ENCODE results near the gene CELF2. TPM values are rescaled to one million over a fixed set of nuclear protein-coding genes. Genes with fewer than 3 reads are reported as not detected.

The CELF2 gene
- total RNA-seq, 2 donors from 2014 or later = 116 to 124 TPM

DNA sequence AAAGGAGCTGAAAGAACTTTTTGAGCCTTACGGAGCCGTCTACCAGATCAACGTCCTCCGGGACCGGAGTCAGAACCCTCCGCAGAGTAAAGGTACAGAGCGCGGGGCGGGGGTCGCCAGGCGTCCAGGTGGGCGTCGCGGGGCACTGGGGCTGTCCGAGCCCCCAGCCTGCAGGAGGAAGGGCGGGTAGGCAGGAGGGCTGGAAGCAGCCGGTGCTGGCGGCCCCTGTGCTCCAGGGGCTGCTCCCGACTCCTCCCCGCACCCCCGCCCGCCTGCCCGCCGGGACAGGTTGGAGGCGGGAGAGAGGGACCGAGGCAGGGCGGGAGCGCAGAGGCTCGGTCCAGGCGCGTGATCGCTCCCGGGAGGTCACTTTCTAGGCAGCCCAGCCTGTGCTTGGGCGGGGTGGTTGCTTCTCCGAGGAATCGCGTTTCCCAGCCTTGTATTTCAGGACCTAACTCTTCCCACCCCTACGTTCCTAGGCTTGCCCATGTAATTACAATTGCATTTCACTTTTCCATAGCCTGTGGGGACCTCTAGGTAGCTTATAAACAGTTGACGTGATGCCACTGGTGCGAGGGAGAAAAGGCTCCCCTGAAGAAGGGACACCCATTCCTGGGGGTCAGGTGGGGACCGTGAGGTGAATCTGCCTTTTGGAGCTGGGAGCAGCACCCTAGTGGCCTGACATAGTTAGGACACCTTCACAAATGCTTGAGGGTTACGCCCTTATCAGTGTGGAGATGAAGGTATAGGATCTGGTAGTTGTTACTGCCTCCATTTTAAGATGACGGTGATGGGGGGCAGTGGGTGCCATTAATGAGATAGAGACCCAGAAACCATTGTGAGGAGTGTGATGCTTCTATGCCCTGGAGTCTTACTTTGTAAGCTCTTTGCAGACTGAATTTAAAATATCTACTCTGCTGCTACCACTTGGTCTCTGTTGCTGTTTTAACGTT, 148.2 kb downstream of the CELF2 start:
- DNase-seq = peak; percentile 77
- Mint-ChIP-seq H3K27ac (peak overlapping the region; percentile 94), H3K4me1 (ENCODE audit: low read depth) (peaks cover 33% of the 10 kb centered on the region)

GRCh38 chr10:11166550-11166949, 148.9 kb downstream of the CELF2 start:
- Mint-ChIP-seq H3K27me3 (ENCODE audit: low read depth) (no peaks in the 10 kb centered on the region), H3K4me1 (ENCODE audit: low read depth) (peaks cover 28% of the 10 kb centered on the region), H3K27ac (no peak overlapping the region), H3K36me3 (ENCODE audit: insufficient read depth in 2 of 2) (peaks cover 16 to 19% of the 10 kb centered on the region in 2 donors), H3K9me3 (no peaks in the 10 kb centered on the region), H3K4me3 (no peak overlapping the region)
- DNase-seq = no peak
- ATAC-seq (replicated peaks in 1 of 2) = no peak

More for the DNA sequence above, 148.2 kb downstream of the CELF2 start:
- Mint-ChIP-seq H3K27me3 (ENCODE audit: low read depth) (no peaks in the 10 kb centered on the region), H3K9me3 (no peaks in the 10 kb centered on the region), H3K36me3 (ENCODE audit: insufficient read depth in 2 of 2) (peaks cover 18 to 19% of the 10 kb centered on the region in 2 donors), H3K4me3 (peak overlapping the region in 1 of 2 donors; percentile 90)
- peak; percentile 56 to 63 for ATAC-seq (replicated peaks in 1 of 2)

GRCh38 chr10:11167233-11167966, 149.7 kb downstream of the CELF2 start:
- Mint-ChIP-seq H3K9me3 (no peaks in the 10 kb centered on the region), H3K36me3 (ENCODE audit: insufficient read depth in 2 of 2) (peaks cover 12 to 19% of the 10 kb centered on the region in 2 donors), H3K4me1 (ENCODE audit: low read depth) (peaks cover 20% of the 10 kb centered on the region), H3K27ac (no peak overlapping the region), H3K27me3 (ENCODE audit: low read depth) (no peaks in the 10 kb centered on the region), H3K4me3 (no peak overlapping the region)
- DNase-seq (no peak), ATAC-seq (replicated peaks in 1 of 2) (no peak)

DNA sequence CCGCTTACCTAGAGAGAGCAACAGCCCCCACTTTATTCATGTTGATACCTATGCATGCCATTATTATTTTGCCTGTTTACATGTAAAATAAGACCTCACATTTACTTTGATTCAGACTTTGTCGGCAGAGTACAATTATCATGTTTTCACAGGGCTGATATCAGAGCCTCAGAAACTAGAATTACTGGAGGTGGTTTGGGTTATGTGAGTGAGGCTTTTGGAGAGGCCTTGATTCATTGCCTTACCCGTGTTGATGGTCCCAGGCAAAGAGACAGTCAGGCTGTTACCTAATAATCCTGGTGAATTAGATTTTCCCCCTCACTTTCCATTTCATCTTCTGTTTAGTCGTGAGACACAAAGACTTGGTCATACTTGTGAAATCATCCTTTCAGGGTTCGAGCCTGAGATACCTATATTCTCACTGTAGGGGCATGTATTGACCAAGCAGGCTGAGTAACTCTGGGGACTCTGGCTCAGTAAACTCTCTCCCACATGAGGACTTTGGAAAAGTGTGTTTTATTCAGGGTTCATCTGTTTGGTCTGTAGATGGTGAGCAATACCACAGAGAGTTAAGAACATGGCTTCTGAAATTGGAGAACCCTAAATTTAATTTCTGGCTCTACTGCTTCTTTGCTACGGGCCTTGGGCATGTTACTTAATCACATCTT, 150.9 kb downstream of the CELF2 start:
- Mint-ChIP-seq H3K4me1 (ENCODE audit: low read depth) (peaks cover 8% of the 10 kb centered on the region), H3K27me3 (ENCODE audit: low read depth) (no peaks in the 10 kb centered on the region), H3K27ac (no peak overlapping the region), H3K36me3 (ENCODE audit: insufficient read depth in 2 of 2) (peaks cover 13 to 19% of the 10 kb centered on the region in 2 donors), H3K4me3 (no peak overlapping the region), H3K9me3 (no peaks in the 10 kb centered on the region)
- DNase-seq (no peak), ATAC-seq (replicated peaks in 1 of 2) (peak; percentile 10 to 24)

- DNase-seq = no peak
Observed at GRCh38 chr10:11169976-11170375, 152.3 kb downstream of the CELF2 start.

GRCh38 chr10:11170574-11170973, 152.9 kb downstream of the CELF2 start:
- no peak for ATAC-seq (replicated peaks in 1 of 2)
- no peak overlapping the region for H3K27ac Mint-ChIP-seq
- H3K4me3 Mint-ChIP-seq = no peak overlapping the region
- H3K36me3 Mint-ChIP-seq (ENCODE audit: insufficient read depth in 2 of 2) = peaks cover 23 to 24% of the 10 kb centered on the region in 2 donors
- H3K9me3 Mint-ChIP-seq = no peaks in the 10 kb centered on the region
- H3K4me1 Mint-ChIP-seq (ENCODE audit: low read depth) = no peaks in the 10 kb centered on the region
- no peaks in the 10 kb centered on the region for H3K27me3 Mint-ChIP-seq (ENCODE audit: low read depth)
- DNase-seq = no peak

More at GRCh38 chr10:11169976-11170375, 152.3 kb downstream of the CELF2 start:
- H3K9me3 Mint-ChIP-seq = no peaks in the 10 kb centered on the region
- peak; percentile 29 to 37 for ATAC-seq (replicated peaks in 1 of 2)
- H3K27ac Mint-ChIP-seq = no peak overlapping the region
- no peaks in the 10 kb centered on the region for H3K27me3 Mint-ChIP-seq (ENCODE audit: low read depth)
- H3K4me1 Mint-ChIP-seq (ENCODE audit: low read depth) = no peaks in the 10 kb centered on the region
- peaks cover 23% of the 10 kb centered on the region in 2 donors for H3K36me3 Mint-ChIP-seq (ENCODE audit: insufficient read depth in 2 of 2)
- no peak overlapping the region for H3K4me3 Mint-ChIP-seq

DNA sequence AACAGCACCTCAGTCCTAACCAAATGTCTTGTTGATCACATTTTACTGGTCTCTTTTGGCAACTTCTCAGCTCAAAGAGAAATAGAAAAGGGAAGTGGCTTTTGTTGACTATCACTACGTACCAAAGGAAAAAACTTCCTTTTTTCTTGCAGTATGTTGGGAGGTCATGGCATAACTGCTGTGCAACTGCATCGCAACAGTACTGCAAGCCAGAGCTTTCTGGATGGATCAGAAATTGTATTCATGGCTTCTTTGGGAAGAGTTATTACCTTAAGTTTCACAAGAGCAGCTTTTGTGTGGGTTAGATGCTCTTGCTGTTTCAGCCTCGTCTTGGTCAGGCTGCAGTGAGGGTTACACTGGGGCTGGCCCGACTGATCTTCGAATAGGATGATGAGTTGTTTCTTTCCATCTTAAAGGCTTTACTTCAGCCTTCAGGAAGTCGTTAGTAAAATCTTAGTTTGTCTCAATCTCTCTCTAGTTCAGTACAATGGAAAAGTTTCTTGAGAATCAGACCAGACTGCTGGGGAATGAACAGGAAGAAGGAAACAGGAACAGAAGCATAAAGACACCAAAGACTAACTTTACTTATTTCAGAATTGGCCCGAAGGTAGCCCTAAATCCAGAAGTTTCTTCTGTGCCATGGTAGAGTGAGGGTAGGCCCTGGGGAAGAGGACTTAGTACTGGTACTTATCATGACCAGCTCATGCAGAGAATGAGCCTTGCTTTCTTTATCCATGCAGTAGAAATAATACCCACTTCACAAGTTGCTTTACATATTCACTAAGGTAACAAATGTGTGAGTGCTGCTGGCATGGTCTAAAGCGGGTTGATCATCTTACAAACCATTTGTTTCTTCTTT, 153.6 kb downstream of the CELF2 start:
- Mint-ChIP-seq H3K4me1 (ENCODE audit: low read depth) (no peaks in the 10 kb centered on the region), H3K9me3 (no peaks in the 10 kb centered on the region)

GRCh38 chr10:11173042-11173441, 155.4 kb downstream of the CELF2 start:
- Mint-ChIP-seq H3K27me3 (ENCODE audit: low read depth) (no peaks in the 10 kb centered on the region), H3K9me3 (no peaks in the 10 kb centered on the region), H3K36me3 (ENCODE audit: insufficient read depth in 2 of 2) (peaks cover 12 to 14% of the 10 kb centered on the region in 2 donors), H3K4me1 (ENCODE audit: low read depth) (no peaks in the 10 kb centered on the region), H3K27ac (peak overlapping the region; percentile 100), H3K4me3 (no peak overlapping the region)
- ATAC-seq (replicated peaks in 1 of 2) = no peak
- no peak for DNase-seq

More for the DNA sequence above, 153.6 kb downstream of the CELF2 start:
- Mint-ChIP-seq H3K27ac (no peak overlapping the region), H3K4me3 (no peak overlapping the region), H3K36me3 (ENCODE audit: insufficient read depth in 2 of 2) (peaks cover 20 to 22% of the 10 kb centered on the region in 2 donors), H3K27me3 (ENCODE audit: low read depth) (no peaks in the 10 kb centered on the region)
- peak; percentile 69 to 73 for DNase-seq
- ATAC-seq (replicated peaks in 1 of 2) = peak; percentile 64 to 67

GRCh38 chr10:11175823-11176243, 158.2 kb downstream of the CELF2 start:
- ATAC-seq (replicated peaks in 1 of 2) (no peak), DNase-seq (no peak)
- Mint-ChIP-seq H3K4me1 (ENCODE audit: low read depth) (peaks cover under 1% of the 10 kb centered on the region), H3K27me3 (ENCODE audit: low read depth) (no peaks in the 10 kb centered on the region), H3K27ac (peak overlapping the region; percentile 100), H3K4me3 (no peak overlapping the region), H3K9me3 (no peaks in the 10 kb centered on the region), H3K36me3 (ENCODE audit: insufficient read depth in 2 of 2) (peaks cover 13 to 16% of the 10 kb centered on the region in 2 donors)

DNA sequence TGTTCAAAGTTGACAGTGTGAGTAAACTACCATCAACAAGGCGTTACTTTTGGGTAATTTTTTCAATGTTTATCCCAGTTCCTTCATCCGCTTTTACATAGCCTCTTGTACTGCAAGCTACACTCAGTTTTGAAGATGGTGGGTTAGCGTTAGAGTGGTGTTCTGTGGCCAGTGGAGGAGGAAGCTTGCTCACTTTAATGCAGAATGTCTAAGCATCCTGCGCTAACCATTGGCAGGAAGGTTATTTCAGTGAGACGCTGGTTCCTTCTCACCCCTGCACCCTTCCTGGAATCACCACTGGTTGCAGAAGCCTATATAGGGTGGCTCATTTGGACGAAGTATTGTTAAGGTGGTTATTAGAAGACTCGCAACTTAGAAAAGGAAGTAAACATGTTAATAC, 159.1 kb downstream of the CELF2 start:
- ATAC-seq (replicated peaks in 1 of 2) (peak; percentile 22 to 29), DNase-seq (peak; percentile 52 to 60)
- Mint-ChIP-seq H3K9me3 (no peaks in the 10 kb centered on the region), H3K27me3 (ENCODE audit: low read depth) (no peaks in the 10 kb centered on the region), H3K4me1 (ENCODE audit: low read depth) (peaks cover 10% of the 10 kb centered on the region), H3K4me3 (no peak overlapping the region), H3K36me3 (ENCODE audit: insufficient read depth in 2 of 2) (peaks cover 16 to 19% of the 10 kb centered on the region in 2 donors), H3K27ac (peak overlapping the region; percentile 100)

DNA sequence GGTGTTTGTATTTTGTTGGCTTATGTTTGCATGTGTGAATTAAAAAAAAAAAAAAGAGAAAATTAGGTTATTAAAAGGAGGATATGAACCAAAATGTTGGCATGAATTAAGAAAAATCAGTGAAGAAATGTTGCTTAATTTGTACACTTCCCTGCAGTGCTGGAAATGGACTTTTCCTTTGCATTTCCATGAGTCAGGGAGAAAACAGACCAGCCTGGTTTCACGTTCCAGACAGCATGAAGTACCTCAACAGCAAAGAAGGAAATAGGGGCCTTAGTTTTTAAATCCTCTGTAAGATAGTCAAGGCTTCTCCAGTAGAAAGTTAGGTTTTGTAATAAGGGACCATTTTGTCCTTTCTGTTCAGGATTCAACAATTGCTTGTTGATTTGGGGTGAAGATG, 159.7 kb downstream of the CELF2 start:
- Mint-ChIP-seq H3K4me1 (ENCODE audit: low read depth) (peaks cover 16% of the 10 kb centered on the region), H3K36me3 (ENCODE audit: insufficient read depth in 2 of 2) (peaks cover 16 to 22% of the 10 kb centered on the region in 2 donors), H3K4me3 (no peak overlapping the region), H3K27me3 (ENCODE audit: low read depth) (no peaks in the 10 kb centered on the region), H3K27ac (peak overlapping the region; percentile 100), H3K9me3 (no peaks in the 10 kb centered on the region)
- DNase-seq (no peak), ATAC-seq (replicated peaks in 1 of 2) (no peak)

DNA sequence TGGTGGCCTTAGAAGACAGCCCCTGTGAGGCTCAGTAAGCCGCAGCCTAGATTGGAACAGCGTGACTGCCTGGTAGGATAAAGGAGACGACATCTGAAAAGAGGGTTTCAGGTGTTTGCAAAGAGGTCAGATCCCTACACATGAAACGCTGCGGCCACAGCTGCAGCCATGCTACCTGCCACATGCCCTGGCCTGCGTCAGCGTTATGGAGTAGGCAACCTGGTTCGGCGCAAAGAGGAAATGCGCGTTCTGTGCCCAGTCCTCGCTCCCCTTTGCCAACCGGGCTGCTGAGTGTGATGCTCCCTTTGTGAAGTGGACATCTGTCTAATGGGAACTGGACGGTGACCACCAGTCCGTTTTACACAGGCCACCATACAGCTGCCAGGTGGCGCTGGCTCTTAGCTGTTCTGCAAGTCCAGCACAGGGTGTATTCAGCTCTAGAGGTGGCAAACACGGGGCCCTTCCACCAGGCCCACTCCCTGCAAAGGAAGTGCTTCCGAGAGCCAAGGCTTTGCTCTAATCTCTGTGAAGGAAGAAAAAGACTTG, 160.3 kb downstream of the CELF2 start:
- Mint-ChIP-seq H3K9me3 (no peaks in the 10 kb centered on the region), H3K27ac (peak overlapping the region; percentile 100), H3K27me3 (ENCODE audit: low read depth) (no peaks in the 10 kb centered on the region), H3K4me3 (no peak overlapping the region), H3K4me1 (ENCODE audit: low read depth) (peaks cover 22% of the 10 kb centered on the region), H3K36me3 (ENCODE audit: insufficient read depth in 2 of 2) (peaks cover 21 to 26% of the 10 kb centered on the region in 2 donors)
- peak; percentile 37 to 54 for DNase-seq
- peak; percentile 28 to 36 for ATAC-seq (replicated peaks in 1 of 2)
